ENCODE data around the gene C2orf42.
A peak's percentile ranks its signal among the peaks of the same experiment; 100 is the strongest.

Gene C2orf42

DNA sequence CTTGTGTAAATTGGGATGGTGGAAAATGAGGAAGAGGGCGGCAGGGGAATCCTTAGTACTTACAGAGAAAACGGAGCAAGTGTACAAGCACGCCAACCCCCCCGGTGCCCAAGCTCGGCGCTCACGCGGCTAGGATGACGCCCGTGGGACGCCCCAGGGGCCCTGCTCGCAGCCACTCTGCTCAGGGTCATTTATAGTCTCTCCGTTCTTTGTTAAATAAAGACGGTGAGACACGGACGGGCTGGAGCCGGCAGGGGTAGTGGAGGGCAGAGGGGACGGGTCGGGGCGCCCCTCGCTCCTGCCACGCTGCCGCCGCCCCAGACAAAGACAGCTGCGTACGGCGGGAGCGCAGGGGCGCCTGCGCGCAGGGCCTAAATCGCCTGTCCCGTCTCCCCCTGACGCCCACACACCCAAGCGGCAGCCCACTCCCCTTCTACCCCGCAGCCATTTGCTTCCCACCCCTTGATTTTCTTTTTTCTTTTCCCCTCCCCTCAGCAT, 65.8 kb downstream of the C2orf42 start:
- TF ChIP-seq, protein P1, sequence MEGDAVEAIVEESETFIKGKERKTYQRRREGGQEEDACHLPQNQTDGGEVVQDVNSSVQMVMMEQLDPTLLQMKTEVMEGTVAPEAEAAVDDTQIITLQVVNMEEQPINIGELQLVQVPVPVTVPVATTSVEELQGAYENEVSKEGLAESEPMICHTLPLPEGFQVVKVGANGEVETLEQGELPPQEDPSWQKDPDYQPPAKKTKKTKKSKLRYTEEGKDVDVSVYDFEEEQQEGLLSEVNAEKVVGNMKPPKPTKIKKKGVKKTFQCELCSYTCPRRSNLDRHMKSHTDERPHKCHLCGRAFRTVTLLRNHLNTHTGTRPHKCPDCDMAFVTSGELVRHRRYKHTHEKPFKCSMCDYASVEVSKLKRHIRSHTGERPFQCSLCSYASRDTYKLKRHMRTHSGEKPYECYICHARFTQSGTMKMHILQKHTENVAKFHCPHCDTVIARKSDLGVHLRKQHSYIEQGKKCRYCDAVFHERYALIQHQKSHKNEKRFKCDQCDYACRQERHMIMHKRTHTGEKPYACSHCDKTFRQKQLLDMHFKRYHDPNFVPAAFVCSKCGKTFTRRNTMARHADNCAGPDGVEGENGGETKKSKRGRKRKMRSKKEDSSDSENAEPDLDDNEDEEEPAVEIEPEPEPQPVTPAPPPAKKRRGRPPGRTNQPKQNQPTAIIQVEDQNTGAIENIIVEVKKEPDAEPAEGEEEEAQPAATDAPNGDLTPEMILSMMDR (IDR thresholded peaks at IDR 0.05; ENCODE audit: borderline replicate concordance, extremely low read depth, low read length, poor library complexity, severe bottlenecking): no peak
- no peak for TF ChIP-seq EZH2 (IDR thresholded peaks at IDR 0.05; ENCODE audit: borderline replicate concordance, low read depth, low read length, severe bottlenecking)
- Histone ChIP-seq H3K4me1 (ENCODE audit: insufficient read depth, low read length) (peaks cover 42% of the 10 kb centered on the region), H3K36me3 (ENCODE audit: insufficient read depth, low read length) (no peaks in the 10 kb centered on the region), H4K20me1 (ENCODE audit: insufficient read depth, low read length) (no peaks in the 10 kb centered on the region), H3K79me2 (ENCODE audit: insufficient read depth, low read length) (peaks cover 10% of the 10 kb centered on the region; the same call in 1 of the 2 replicates), H3K27me3 (ENCODE audit: insufficient read depth, low read length, poor library complexity) (no peaks in the 10 kb centered on the region), H3K4me3 (ENCODE audit: low read depth in 1 of 2, low read length in 2 of 2) (peak overlapping the region; percentile 58 to 59), H3K9ac (ENCODE audit: low read depth, low read length) (peak overlapping the region; percentile 96), H3K27ac (ENCODE audit: low read length) (peak overlapping the region; percentile 89), H3K9me3 (ENCODE audit: insufficient read depth, low read length, severe bottlenecking) (no peaks in the 10 kb centered on the region), H2AFZ (ENCODE audit: low read depth, low read length) (peak overlapping the region; percentile 80), H3K4me2 (ENCODE audit: insufficient read depth, low read length) (peak overlapping the region; percentile 62)
- ATAC-seq (ENCODE audit: insufficient read depth, low read depth): peak; percentile 71
- peak; percentile 81 for DNase-seq

DNA sequence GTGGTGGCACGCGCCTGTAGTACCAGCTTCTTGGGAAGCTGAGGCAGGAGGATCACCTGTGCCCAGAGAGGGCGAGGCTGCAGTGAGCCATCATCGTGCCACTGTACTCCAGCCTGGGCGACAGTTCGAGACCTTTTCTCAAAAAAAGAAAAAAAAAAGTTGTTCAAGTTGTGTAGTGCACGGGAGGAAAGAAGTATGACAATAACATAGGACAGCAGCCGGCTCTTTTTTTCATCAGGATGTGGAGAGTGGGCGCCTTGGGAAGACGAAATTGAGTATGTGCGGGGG, 67.0 kb downstream of the C2orf42 start:
- H2AFZ ChIP-seq (ENCODE audit: low read depth, low read length): peak overlapping the region; percentile 40; the same call in 1 of the 2 replicates
- ATAC-seq (ENCODE audit: insufficient read depth, low read depth) (no peak), DNase-seq (no peak)
- H3K4me3 ChIP-seq (ENCODE audit: low read depth in 1 of 2, low read length in 2 of 2): peak overlapping the region in 1 of 2 experiments; percentile 58; a peak in 2 of 4 replicates
- no peaks in the 10 kb centered on the region for H4K20me1 ChIP-seq (ENCODE audit: insufficient read depth, low read length)
- H3K9me3 ChIP-seq (ENCODE audit: insufficient read depth, low read length, severe bottlenecking): no peaks in the 10 kb centered on the region
- H3K4me1 ChIP-seq (ENCODE audit: insufficient read depth, low read length): peaks cover 45% of the 10 kb centered on the region
- no peaks in the 10 kb centered on the region for H3K27me3 ChIP-seq (ENCODE audit: insufficient read depth, low read length, poor library complexity)
- H3K79me2 ChIP-seq (ENCODE audit: insufficient read depth, low read length): peaks cover 10% of the 10 kb centered on the region; the same call in 1 of the 2 replicates
- H3K4me2 ChIP-seq (ENCODE audit: insufficient read depth, low read length): peak overlapping the region; percentile 62
- H3K36me3 ChIP-seq (ENCODE audit: insufficient read depth, low read length): no peaks in the 10 kb centered on the region
- no peak for TF ChIP-seq EZH2 (IDR thresholded peaks at IDR 0.05; ENCODE audit: borderline replicate concordance, low read depth, low read length, severe bottlenecking)
- H3K9ac ChIP-seq (ENCODE audit: low read depth, low read length): peak overlapping the region; percentile 96
- H3K27ac ChIP-seq (ENCODE audit: low read length): peak overlapping the region; percentile 89

DNA sequence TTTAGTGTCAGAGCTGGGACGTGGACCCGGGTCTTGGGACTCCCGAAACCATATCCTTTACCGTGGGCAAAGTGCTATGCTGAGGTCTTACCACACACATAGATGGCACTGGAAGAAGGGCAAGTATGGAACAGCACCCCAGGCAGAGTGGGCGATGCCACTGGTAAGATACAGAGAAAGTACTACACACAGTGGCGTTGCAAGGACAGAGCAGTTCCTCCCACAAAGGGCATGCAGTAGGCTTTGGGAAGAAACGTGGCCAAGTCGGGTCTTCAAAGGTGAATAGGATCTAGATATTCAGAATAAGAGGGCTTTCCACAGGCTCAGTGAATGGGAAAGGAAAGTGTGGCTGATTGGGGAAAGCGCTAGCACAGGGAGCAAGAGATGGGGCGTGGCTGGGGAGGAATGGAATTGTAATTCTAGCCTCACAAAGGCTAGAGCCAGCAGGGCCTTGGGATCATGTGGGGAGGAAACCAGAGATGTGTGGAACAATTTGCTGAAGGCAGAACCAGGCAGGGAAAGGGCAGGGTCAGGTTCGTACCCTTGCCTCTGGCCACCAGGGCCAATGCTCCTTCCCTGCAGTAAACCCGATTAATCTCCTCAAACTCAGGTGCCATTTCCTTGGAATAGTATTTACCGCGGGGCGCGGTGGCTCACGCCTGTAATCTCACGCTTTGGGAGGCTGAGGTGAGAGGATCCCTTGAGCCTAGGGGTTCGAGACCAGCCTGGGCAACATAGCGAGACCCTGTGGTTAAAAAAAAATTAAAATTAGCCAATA, 67.6 kb downstream of the C2orf42 start:
- DNase-seq (no peak), ATAC-seq (ENCODE audit: insufficient read depth, low read depth) (no peak)
- TF ChIP-seq, protein P1 (IDR thresholded peaks at IDR 0.05; ENCODE audit: borderline replicate concordance, extremely low read depth, low read length, poor library complexity, severe bottlenecking): no peak
- no peak for TF ChIP-seq EZH2 (IDR thresholded peaks at IDR 0.05; ENCODE audit: borderline replicate concordance, low read depth, low read length, severe bottlenecking)
- Histone ChIP-seq H3K9ac (ENCODE audit: low read depth, low read length) (peak overlapping the region; percentile 96), H3K79me2 (ENCODE audit: insufficient read depth, low read length) (peaks cover 10% of the 10 kb centered on the region; the same call in 1 of the 2 replicates), H3K36me3 (ENCODE audit: insufficient read depth, low read length) (no peaks in the 10 kb centered on the region), H3K4me3 (ENCODE audit: low read depth in 1 of 2, low read length in 2 of 2) (peak overlapping the region in 1 of 2 experiments; percentile 58; a peak in 2 of 4 replicates), H3K27me3 (ENCODE audit: insufficient read depth, low read length, poor library complexity) (no peaks in the 10 kb centered on the region), H2AFZ (ENCODE audit: low read depth, low read length) (0 out of 2 replicates have a peak overlapping the region, but pooled peaks have one; percentile 40), H4K20me1 (ENCODE audit: insufficient read depth, low read length) (no peaks in the 10 kb centered on the region), H3K9me3 (ENCODE audit: insufficient read depth, low read length, severe bottlenecking) (no peaks in the 10 kb centered on the region), H3K27ac (ENCODE audit: low read length) (peak overlapping the region; percentile 89), H3K4me1 (ENCODE audit: insufficient read depth, low read length) (peaks cover 47% of the 10 kb centered on the region), H3K4me2 (ENCODE audit: insufficient read depth, low read length) (peak overlapping the region; percentile 62)

DNA sequence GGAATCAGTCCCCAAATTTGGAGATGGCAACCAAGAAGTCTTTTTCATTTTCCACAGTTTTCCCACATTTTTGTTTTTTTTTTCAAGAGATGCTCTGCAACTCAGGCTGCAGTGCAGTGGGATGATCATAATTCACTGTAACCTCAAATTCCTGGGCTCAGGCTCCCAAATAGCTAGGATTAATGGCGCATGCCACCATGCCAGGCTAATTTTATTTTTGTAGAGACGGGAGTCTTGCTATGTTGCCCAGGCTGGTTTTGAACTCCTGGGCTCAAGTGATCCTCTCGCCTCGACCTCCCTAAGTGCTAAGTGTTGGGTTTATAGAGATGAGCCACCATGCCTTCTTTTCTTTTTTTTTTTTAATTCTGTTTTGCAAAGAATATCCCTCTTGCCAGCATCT, 68.3 kb downstream of the C2orf42 start:
- no peak overlapping the region for H3K27ac ChIP-seq (ENCODE audit: low read length)
- no peak overlapping the region for H3K9ac ChIP-seq (ENCODE audit: low read depth, low read length)
- no peak overlapping the region for H3K4me3 ChIP-seq (ENCODE audit: low read depth in 1 of 2, low read length in 2 of 2)
- H2AFZ ChIP-seq (ENCODE audit: low read depth, low read length): no peak overlapping the region
- H3K27me3 ChIP-seq (ENCODE audit: insufficient read depth, low read length, poor library complexity): no peaks in the 10 kb centered on the region
- no peak overlapping the region for H3K4me2 ChIP-seq (ENCODE audit: insufficient read depth, low read length)
- peaks cover 10% of the 10 kb centered on the region; the same call in 1 of the 2 replicates for H3K79me2 ChIP-seq (ENCODE audit: insufficient read depth, low read length)
- ATAC-seq (ENCODE audit: insufficient read depth, low read depth): no peak
- no peaks in the 10 kb centered on the region for H4K20me1 ChIP-seq (ENCODE audit: insufficient read depth, low read length)
- H3K9me3 ChIP-seq (ENCODE audit: insufficient read depth, low read length, severe bottlenecking): no peaks in the 10 kb centered on the region
- H3K4me1 ChIP-seq (ENCODE audit: insufficient read depth, low read length): peaks cover 47% of the 10 kb centered on the region
- TF ChIP-seq, protein P1 (IDR thresholded peaks at IDR 0.05; ENCODE audit: borderline replicate concordance, extremely low read depth, low read length, poor library complexity, severe bottlenecking): no peak
- TF ChIP-seq EZH2 (IDR thresholded peaks at IDR 0.05; ENCODE audit: borderline replicate concordance, low read depth, low read length, severe bottlenecking): no peak
- no peak for DNase-seq
- H3K36me3 ChIP-seq (ENCODE audit: insufficient read depth, low read length): no peaks in the 10 kb centered on the region

Measured in DND-41 (cell line).